HepG2 (cell line): ENCODE results near the gene MRPL58.

ENCODE experiments used
- ZNF225 ChIP-seq: sonication (generic); formaldehyde crosslinking; IDR thresholded peaks from 2 replicates; pipeline ENCODE4 v1.4.0; 2020; ENCODE audit warnings: mild to moderate bottlenecking, missing genetic modification reagents
- ZNF235 ChIP-seq: sonication (generic); formaldehyde crosslinking; IDR thresholded peaks from 2 replicates; pipeline ENCODE4 v1.8.1; 2023; ENCODE audit warnings: mild to moderate bottlenecking, missing genetic modification reagents, borderline replicate concordance
- ZNF775 ChIP-seq: sonication (generic); formaldehyde crosslinking; IDR thresholded peaks from 2 replicates; pipeline ENCODE4 v1.4.0; 2020; ENCODE audit warnings: missing genetic modification reagents, mild to moderate bottlenecking, moderate library complexity, borderline replicate concordance
- TF ChIP-seq, protein P1 (sequence below): sonication (generic); formaldehyde crosslinking; IDR thresholded peaks from 2 replicates; pipeline ENCODE4 v1.5.0; 2020; ENCODE audit warnings: missing genetic modification reagents, mild to moderate bottlenecking, borderline replicate concordance

DNA sequence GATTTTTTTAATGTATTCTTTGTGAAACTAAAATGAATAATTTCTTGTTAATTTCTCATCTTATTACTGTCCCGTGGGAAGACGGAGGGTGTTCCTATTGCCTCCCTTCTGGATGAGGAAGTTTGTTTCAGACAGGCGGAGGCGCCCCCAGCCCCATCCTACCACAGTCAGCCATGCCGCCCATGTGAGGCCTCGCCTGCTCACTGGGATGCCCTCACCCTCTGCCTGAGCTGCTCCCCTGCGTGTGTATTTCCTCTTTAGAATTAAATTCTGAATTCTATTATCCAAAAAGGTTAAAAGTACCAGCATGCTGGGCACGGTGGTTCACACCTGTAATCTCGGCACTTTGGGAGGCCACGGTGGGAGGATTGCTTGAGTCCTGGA, 48.6 kb downstream of the MRPL58 start:
- TF ChIP-seq ZNF775 (CRISPR knock-in tag) (no peak), ZNF235 (CRISPR knock-in tag) (no peak), ZNF225 (no peak)
- TF ChIP-seq, protein P1, sequence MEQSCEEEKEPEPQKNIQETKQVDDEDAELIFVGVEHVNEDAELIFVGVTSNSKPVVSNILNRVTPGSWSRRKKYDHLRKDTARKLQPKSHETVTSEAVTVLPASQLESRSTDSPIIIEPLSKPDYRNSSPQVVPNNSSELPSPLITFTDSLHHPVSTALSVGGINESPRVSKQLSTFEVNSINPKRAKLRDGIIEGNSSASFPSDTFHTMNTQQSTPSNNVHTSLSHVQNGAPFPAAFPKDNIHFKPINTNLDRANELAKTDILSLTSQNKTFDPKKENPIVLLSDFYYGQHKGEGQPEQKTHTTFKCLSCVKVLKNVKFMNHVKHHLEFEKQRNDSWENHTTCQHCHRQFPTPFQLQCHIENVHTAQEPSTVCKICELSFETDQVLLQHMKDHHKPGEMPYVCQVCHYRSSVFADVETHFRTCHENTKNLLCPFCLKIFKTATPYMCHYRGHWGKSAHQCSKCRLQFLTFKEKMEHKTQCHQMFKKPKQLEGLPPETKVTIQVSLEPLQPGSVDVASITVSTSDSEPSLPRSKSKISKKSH (CRISPR knock-in tag), result no peak
